Tibial nerve (tissue), 4 donors: ENCODE data around the gene AGPAT2.

Experiments used
- CTCF ChIP-seq, 5 experiments: fragments of 200-600 bp in 3 of 5; fragments of 450-650 bp in 2 of 5; sonication (generic) in 3 of 5; IDR thresholded peaks; one replicate each; pipeline ENCODE4 v1.5.1; 2016 to 2019; ENCODE audit warnings: antibody characterized with exemption in 5 of 5, mild to moderate bottlenecking in 3 of 5, moderate library complexity in 2 of 5
- EP300 ChIP-seq, 2 donors: sonication (generic); formaldehyde crosslinking; IDR thresholded peaks; one replicate each; pipeline ENCODE4 v1.6.1; 2017; ENCODE audit warnings: antibody characterized with exemption in 2 of 2, mild to moderate bottlenecking in 1 of 2
- POLR2A ChIP-seq, 2 donors: fragments of 450-650 bp; IDR thresholded peaks; one replicate each; pipeline ENCODE4 v1.6.1; 2017; ENCODE audit warnings: antibody characterized with exemption in 2 of 2, mild to moderate bottlenecking in 2 of 2, moderate library complexity in 2 of 2

DNA sequence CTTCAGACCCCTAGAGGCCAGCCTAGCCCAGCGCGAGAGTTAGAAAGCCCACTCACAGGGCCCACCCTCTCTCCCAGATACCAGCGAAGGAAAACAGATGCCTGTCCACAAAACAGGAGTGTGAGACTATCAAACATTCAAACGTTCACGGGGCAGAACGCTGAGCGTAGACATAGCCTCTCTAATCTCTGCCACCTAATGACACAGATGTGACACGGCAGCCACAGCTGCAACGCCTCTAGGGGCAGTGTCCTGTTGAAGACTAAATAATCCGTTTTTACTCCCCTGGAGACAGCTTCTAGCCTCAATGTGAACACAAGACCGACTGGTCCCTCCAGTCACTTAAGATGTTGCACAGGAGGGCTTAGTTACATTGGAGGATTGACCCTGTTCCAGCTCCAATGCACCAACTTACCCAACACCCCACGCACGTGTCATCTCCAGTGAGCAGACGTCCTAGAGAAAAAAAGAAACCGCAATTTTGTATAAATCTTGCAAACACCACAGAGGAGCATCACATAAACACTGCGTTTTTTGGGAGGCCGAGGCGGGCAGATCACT lies 39.5 kb upstream of the AGPAT2 start:
- TF ChIP-seq EP300 (IDR thresholded peaks at IDR 0.05), result no peak
- TF ChIP-seq POLR2A (IDR thresholded peaks at IDR 0.05), result no peak
- TF ChIP-seq CTCF (IDR thresholded peaks at IDR 0.05), result peak in 2 of 5 experiments; percentile 12 to 22
